Endothelial cell (in vitro differentiated cells): ENCODE results near the gene IL17F. TPM values are rescaled to one million over a fixed set of nuclear protein-coding genes. Genes with fewer than 3 reads are reported as not detected.

ENCODE experiments used
- DNase-seq: peaks from one replicate; pipeline ENCODE4 v3.0.0; 2021; ENCODE audit warnings: low spot score
- H3K27ac Mint-ChIP-seq: one replicate; pipeline ENCODE4 v1.8.0; 2021; ENCODE audit warnings: mixed read lengths, inconsistent platforms; ENCODE audit not compliant: unreplicated experiment
- H3K27me3 Mint-ChIP-seq: one replicate; pipeline ENCODE4 v1.8.0; 2021; ENCODE audit warnings: mild to moderate bottlenecking, moderate library complexity, mixed read lengths, inconsistent platforms; ENCODE audit not compliant: unreplicated experiment
- H3K36me3 Mint-ChIP-seq: one replicate; pipeline ENCODE4 v1.8.0; 2021; ENCODE audit warnings: mild to moderate bottlenecking, low read depth, mixed read lengths, inconsistent platforms; ENCODE audit not compliant: unreplicated experiment
- H3K4me1 Mint-ChIP-seq: one replicate; pipeline ENCODE4 v1.8.0; 2021; ENCODE audit warnings: mild to moderate bottlenecking, mixed read lengths, inconsistent platforms; ENCODE audit not compliant: unreplicated experiment
- H3K4me3 Mint-ChIP-seq: one replicate; pipeline ENCODE4 v1.8.0; 2021; ENCODE audit warnings: mild to moderate bottlenecking, mixed read lengths, inconsistent platforms; ENCODE audit not compliant: unreplicated experiment
- H3K9me3 Mint-ChIP-seq: one replicate; pipeline ENCODE4 v1.8.0; 2021; ENCODE audit warnings: mixed read lengths, inconsistent platforms; ENCODE audit not compliant: unreplicated experiment
- CTCF ChIP-seq: fragments of 200-600 bp; sonication (generic); IDR thresholded peaks from one replicate; pipeline ENCODE4 v1.5.0; 2021; ENCODE audit warnings: antibody characterized with exemption; ENCODE audit not compliant: unreplicated experiment
- total RNA-seq: library from RNA; stranded (reverse); fragmentation: NEBNext Ultra II Directional; extraction: Animal tissue kit (Norgen Biotek cat#: 25700); gene quantifications from one replicate; pipeline ENCODE4 v1.2.1, GENCODE V29; 2021; ENCODE audit not compliant: unreplicated experiment

IL17F gene
- total RNA-seq, 1 donor from 2014 or later = not detected

DNA sequence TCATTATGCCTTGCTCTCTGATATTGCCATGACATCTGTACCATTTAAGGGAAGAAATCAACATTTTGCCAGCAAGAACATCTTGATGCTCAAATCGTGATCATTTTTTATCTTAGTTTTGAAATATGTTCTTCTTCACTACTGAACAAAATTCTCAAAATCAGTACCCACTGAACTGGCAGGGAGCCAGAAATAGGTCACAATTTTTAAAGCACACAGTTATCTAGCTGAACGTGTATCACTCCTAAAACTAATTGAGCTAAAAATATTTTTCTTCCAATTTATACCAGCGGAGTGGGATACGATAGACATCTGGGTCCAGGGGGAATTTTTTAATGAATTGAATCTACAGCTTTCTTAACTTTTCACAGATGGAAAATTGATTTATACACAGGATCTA, 11.3 kb downstream of the IL17F start:
- DNase-seq = no peak
- no peak overlapping the region for H3K27ac Mint-ChIP-seq
- H3K27me3 Mint-ChIP-seq = peaks cover 1% of the 10 kb centered on the region
- TF ChIP-seq CTCF = no peak
- H3K36me3 Mint-ChIP-seq = no peaks in the 10 kb centered on the region
- H3K4me3 Mint-ChIP-seq = no peak overlapping the region
- H3K9me3 Mint-ChIP-seq = no peaks in the 10 kb centered on the region
- H3K4me1 Mint-ChIP-seq = peaks cover 5% of the 10 kb centered on the region

DNA sequence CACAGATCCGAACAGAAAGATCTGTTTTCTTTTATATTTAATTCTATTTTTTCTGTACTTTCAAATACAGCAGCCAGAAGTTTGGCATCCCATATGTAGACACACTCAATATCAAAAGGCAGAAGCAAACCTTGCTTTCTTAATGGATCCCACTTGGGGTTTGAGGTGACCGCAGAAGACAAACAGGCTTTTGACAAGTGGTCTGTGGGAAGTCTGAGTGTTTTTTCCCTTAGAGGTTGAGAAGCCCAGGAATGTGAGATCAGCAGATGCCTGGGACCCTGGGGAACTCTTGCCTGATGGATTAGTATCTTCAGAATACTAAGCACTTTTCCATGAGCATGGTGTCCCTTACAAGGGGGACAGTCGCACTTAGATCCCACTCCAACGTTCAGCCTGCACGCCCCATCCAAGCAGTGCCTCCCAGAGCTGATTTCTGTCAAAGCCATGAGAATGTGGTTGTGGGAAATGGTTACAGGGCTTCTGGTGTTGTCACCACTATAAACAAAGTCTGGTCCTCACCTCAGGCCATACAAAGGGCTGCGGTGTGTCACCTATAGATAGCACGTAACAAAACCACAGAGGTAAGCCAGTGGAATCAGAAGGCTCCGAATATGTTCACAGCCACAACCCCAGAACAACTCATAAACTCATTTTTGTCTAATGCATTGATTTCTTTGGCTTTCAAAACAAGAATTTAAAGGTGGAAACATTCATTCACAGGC, 12.7 kb downstream of the IL17F start:
- no peak for DNase-seq
- H3K27ac Mint-ChIP-seq = no peak overlapping the region
- no peaks in the 10 kb centered on the region for H3K36me3 Mint-ChIP-seq
- H3K4me3 Mint-ChIP-seq = no peak overlapping the region
- no peaks in the 10 kb centered on the region for H3K27me3 Mint-ChIP-seq
- no peaks in the 10 kb centered on the region for H3K9me3 Mint-ChIP-seq
- no peak for TF ChIP-seq CTCF
- H3K4me1 Mint-ChIP-seq = peaks cover 5% of the 10 kb centered on the region

GRCh38 chr6:52230685-52231084, 13.6 kb downstream of the IL17F start:
- Mint-ChIP-seq H3K9me3 (no peaks in the 10 kb centered on the region), H3K4me1 (peaks cover 5% of the 10 kb centered on the region), H3K27ac (no peak overlapping the region), H3K4me3 (no peak overlapping the region), H3K36me3 (no peaks in the 10 kb centered on the region), H3K27me3 (no peaks in the 10 kb centered on the region)
- no peak for DNase-seq
- no peak for TF ChIP-seq CTCF

- H3K27me3 Mint-ChIP-seq = peaks cover 2% of the 10 kb centered on the region
- TF ChIP-seq CTCF = no peak
These were observed 16.8 kb downstream of the IL17F start for GRCh38 chr6:52227495-52227894.

GRCh38 chr6:52221302-52221701, 23.0 kb downstream of the IL17F start:
- H3K9me3 Mint-ChIP-seq = no peaks in the 10 kb centered on the region
- peaks cover 4% of the 10 kb centered on the region for H3K27me3 Mint-ChIP-seq
- no peaks in the 10 kb centered on the region for H3K36me3 Mint-ChIP-seq
- no peaks in the 10 kb centered on the region for H3K4me1 Mint-ChIP-seq
- no peak for TF ChIP-seq CTCF
- DNase-seq = no peak
- no peak overlapping the region for H3K4me3 Mint-ChIP-seq
- H3K27ac Mint-ChIP-seq = no peak overlapping the region

More at GRCh38 chr6:52227495-52227894, 16.8 kb downstream of the IL17F start:
- Mint-ChIP-seq H3K36me3 (no peaks in the 10 kb centered on the region), H3K27ac (no peak overlapping the region), H3K9me3 (no peaks in the 10 kb centered on the region), H3K4me1 (peaks cover 5% of the 10 kb centered on the region), H3K4me3 (no peak overlapping the region)
- DNase-seq = no peak
